Central memory CD8-positive, alpha-beta T cell (primary cell): ENCODE data around the gene CENPI.

Source experiments
- ATAC-seq: fragments of 150-1000 bp; cut with Tn5 transposase; replicated peaks from 2 replicates; pipeline ENCODE4 v1.10.0; 2022; ENCODE audit warnings: mild to moderate bottlenecking, moderate FRiP score, moderate number of reproducible peaks; ENCODE audit not compliant: poor library complexity, severe bottlenecking; ENCODE audit errors: extremely low read depth
- DNase-seq, 2 donors: peaks; one replicate each; pipeline ENCODE4 v3.0.0; 2021; ENCODE audit warnings: low spot score in 2 of 2
- H3K27ac Mint-ChIP-seq: one replicate; pipeline ENCODE4 v1.8.0; 2022; ENCODE audit warnings: low read depth, mild to moderate bottlenecking, moderate library complexity, mixed read lengths
- H3K27me3 Mint-ChIP-seq: one replicate; pipeline ENCODE4 v1.8.0; 2022; ENCODE audit warnings: mixed read lengths
- H3K36me3 Mint-ChIP-seq: one replicate; pipeline ENCODE4 v1.8.0; 2022; ENCODE audit warnings: mild to moderate bottlenecking, moderate library complexity, mixed read lengths; ENCODE audit not compliant: insufficient read depth
- H3K4me1 Mint-ChIP-seq: one replicate; pipeline ENCODE4 v1.8.0; 2022; ENCODE audit warnings: mixed read lengths
- H3K4me3 Mint-ChIP-seq: one replicate; pipeline ENCODE4 v1.8.0; 2022; ENCODE audit warnings: mild to moderate bottlenecking, moderate library complexity, mixed read lengths
- H3K9me3 Mint-ChIP-seq: one replicate; pipeline ENCODE4 v1.8.0; 2022; ENCODE audit warnings: mixed read lengths

The CENPI gene

GRCh38 chrX:101091817-101092216 lies 6.2 kb upstream of the CENPI start:
- DNase-seq (no peak), ATAC-seq (no peak)
- no peaks in the 10 kb centered on the region for H3K9me3 Mint-ChIP-seq
- no peak overlapping the region for H3K4me3 Mint-ChIP-seq
- no peak overlapping the region for H3K27ac Mint-ChIP-seq
- no peaks in the 10 kb centered on the region for H3K4me1 Mint-ChIP-seq
- H3K36me3 Mint-ChIP-seq: no peaks in the 10 kb centered on the region
- H3K27me3 Mint-ChIP-seq: no peaks in the 10 kb centered on the region

GRCh38 chrX:101108284-101108683 lies 10.3 kb downstream of the CENPI start:
- no peak overlapping the region for H3K27ac Mint-ChIP-seq
- no peaks in the 10 kb centered on the region for H3K4me1 Mint-ChIP-seq
- no peaks in the 10 kb centered on the region for H3K27me3 Mint-ChIP-seq
- no peaks in the 10 kb centered on the region for H3K9me3 Mint-ChIP-seq
- ATAC-seq (no peak), DNase-seq (no peak)
- peaks cover 4% of the 10 kb centered on the region for H3K36me3 Mint-ChIP-seq
- no peak overlapping the region for H3K4me3 Mint-ChIP-seq

- Mint-ChIP-seq H3K4me3 (no peak overlapping the region), H3K27me3 (no peaks in the 10 kb centered on the region), H3K27ac (no peak overlapping the region), H3K4me1 (no peaks in the 10 kb centered on the region), H3K9me3 (no peaks in the 10 kb centered on the region), H3K36me3 (no peaks in the 10 kb centered on the region)
- DNase-seq (no peak), ATAC-seq (no peak)
Measured at GRCh38 chrX:101117701-101118100, 19.7 kb downstream of the CENPI start.

- no peaks in the 10 kb centered on the region for H3K27me3 Mint-ChIP-seq
- ATAC-seq (no peak), DNase-seq (no peak)
- peaks cover 2% of the 10 kb centered on the region for H3K36me3 Mint-ChIP-seq
- no peaks in the 10 kb centered on the region for H3K9me3 Mint-ChIP-seq
- H3K4me3 Mint-ChIP-seq: no peak overlapping the region
- H3K4me1 Mint-ChIP-seq: no peaks in the 10 kb centered on the region
- no peak overlapping the region for H3K27ac Mint-ChIP-seq
Measured at GRCh38 chrX:101136235-101136634, 38.2 kb downstream of the CENPI start.
